HPDE6-E6E7 (cell line): ENCODE data around the gene IFNL3.

Experiments
- DNase-seq: peaks from one replicate; pipeline ENCODE4 v3.0.0; 2011; ENCODE audit warnings: missing footprints; ENCODE audit errors: extremely low spot score

The IFNL3 gene

DNA sequence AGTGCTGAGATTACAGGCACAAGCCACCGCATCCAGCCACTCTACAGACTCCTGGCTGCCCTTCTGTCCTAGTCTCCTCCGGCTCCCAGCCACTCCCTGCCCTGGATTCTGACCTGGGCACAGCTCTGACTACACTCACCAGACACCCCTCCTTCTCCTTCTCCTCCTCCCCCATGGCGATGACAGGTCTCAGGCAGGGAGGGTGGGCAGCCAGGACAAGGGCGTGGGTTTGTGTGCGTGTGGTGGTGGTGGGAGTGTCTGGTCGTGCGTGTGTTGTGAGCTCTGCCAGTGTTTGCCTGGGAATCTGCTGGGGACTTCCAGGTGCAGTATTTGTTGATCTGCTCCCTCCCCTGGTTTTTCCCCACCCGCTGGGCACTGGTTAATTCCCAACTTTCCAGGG is 51.0 kb downstream of the IFNL3 start:
- DNase-seq = no peak
